Measurements from ENCODE around the gene NECTIN3. TPM values are rescaled to one million over a fixed set of nuclear protein-coding genes. Genes with fewer than 3 reads are reported as not detected.

NECTIN3 gene
- total RNA-seq, 2 experiments from 2014 or later = 3.9 to 4.8 TPM

GRCh38 chr3:111069974-111070771 is 1.4 kb upstream of the NECTIN3 start:
- Mint-ChIP-seq H3K4me1 (peaks cover 22% of the 10 kb centered on the region), H3K9me3 (no peaks in the 10 kb centered on the region), H3K27ac (peak overlapping the region; percentile 39), H3K36me3 (ENCODE audit: low read depth) (peaks cover 2% of the 10 kb centered on the region), H3K27me3 (peaks cover 52% of the 10 kb centered on the region), H3K4me3 (peak overlapping the region; percentile 83)
- DNase-seq = no peak
- POLR2A ChIA-PET = no interaction called here
- CTCF ChIA-PET = no interaction called here

- POLR2A ChIA-PET = no interaction called here
- peak overlapping the region; percentile 83 for H3K4me3 Mint-ChIP-seq
- peaks cover 22% of the 10 kb centered on the region for H3K4me1 Mint-ChIP-seq
- no peaks in the 10 kb centered on the region for H3K9me3 Mint-ChIP-seq
- DNase-seq = no peak
- H3K27ac Mint-ChIP-seq = peak overlapping the region; percentile 39
- H3K36me3 Mint-ChIP-seq (ENCODE audit: low read depth) = peaks cover 2% of the 10 kb centered on the region
- CTCF ChIA-PET = no interaction called here
- H3K27me3 Mint-ChIP-seq = peaks cover 58% of the 10 kb centered on the region
Measured at GRCh38 chr3:111070772-111071256, 802 bp upstream of the NECTIN3 start.

- peaks cover 61% of the 10 kb centered on the region for H3K27me3 Mint-ChIP-seq
- DNase-seq = peak; percentile 9
- ChIA-PET CTCF (no interaction called here), POLR2A (interaction anchor here (0.6 kb wide), 1 partner anchor 473 kb away, joined by 3 read pairs; no protein-coding TSS in a partner anchor)
- H3K36me3 Mint-ChIP-seq (ENCODE audit: low read depth) = peaks cover 2% of the 10 kb centered on the region
- peak overlapping the region; percentile 85 for H3K27ac Mint-ChIP-seq
- peaks cover 22% of the 10 kb centered on the region for H3K4me1 Mint-ChIP-seq
- H3K9me3 Mint-ChIP-seq = no peaks in the 10 kb centered on the region
- H3K4me3 Mint-ChIP-seq = peak overlapping the region; percentile 83
Measured at GRCh38 chr3:111072031-111072921, 660 bp downstream of the NECTIN3 start.

- Mint-ChIP-seq H3K27me3 (peaks cover 66% of the 10 kb centered on the region), H3K27ac (no peak overlapping the region), H3K4me1 (peaks cover 22% of the 10 kb centered on the region), H3K4me3 (peak overlapping the region; percentile 83), H3K9me3 (no peaks in the 10 kb centered on the region), H3K36me3 (ENCODE audit: low read depth) (peaks cover 2% of the 10 kb centered on the region)
- ChIA-PET CTCF (interaction anchor here (0.6 kb wide), 1 partner anchor 595 kb away, joined by 3 read pairs; no protein-coding TSS in a partner anchor), POLR2A (no interaction called here)
- no peak for DNase-seq
Measured at GRCh38 chr3:111073218-111073617, 1.6 kb downstream of the NECTIN3 start.

- Mint-ChIP-seq H3K27me3 (peaks cover 46% of the 10 kb centered on the region), H3K9me3 (no peaks in the 10 kb centered on the region), H3K4me1 (peaks cover 17% of the 10 kb centered on the region), H3K4me3 (no peak overlapping the region), H3K36me3 (ENCODE audit: low read depth) (no peaks in the 10 kb centered on the region), H3K27ac (no peak overlapping the region)
- POLR2A ChIA-PET = interaction anchor here (0.6 kb wide), 1 partner anchor 1495 kb away, joined by 3 read pairs; no protein-coding TSS in a partner anchor
- CTCF ChIA-PET = no interaction called here
- no peak for DNase-seq
Measured at GRCh38 chr3:111076732-111077131, 5.1 kb downstream of the NECTIN3 start.

GRCh38 chr3:111077369-111077768 is 5.8 kb downstream of the NECTIN3 start:
- Mint-ChIP-seq H3K27ac (no peak overlapping the region), H3K4me1 (peaks cover 17% of the 10 kb centered on the region), H3K36me3 (ENCODE audit: low read depth) (no peaks in the 10 kb centered on the region), H3K27me3 (peaks cover 46% of the 10 kb centered on the region), H3K4me3 (no peak overlapping the region), H3K9me3 (no peaks in the 10 kb centered on the region)
- DNase-seq = no peak
- POLR2A ChIA-PET = interaction anchor here (0.6 kb wide), 1 partner anchor 1495 kb away, joined by 3 read pairs; no protein-coding TSS in a partner anchor
- CTCF ChIA-PET = no interaction called here

- Mint-ChIP-seq H3K27me3 (peaks cover 15% of the 10 kb centered on the region), H3K36me3 (ENCODE audit: low read depth) (no peaks in the 10 kb centered on the region), H3K9me3 (no peaks in the 10 kb centered on the region), H3K27ac (no peak overlapping the region), H3K4me1 (no peaks in the 10 kb centered on the region), H3K4me3 (no peak overlapping the region)
- POLR2A ChIA-PET = no interaction called here
- CTCF ChIA-PET = interaction anchor here (0.5 to 1.3 kb wide), 3 partner anchors 12 to 409 kb away, joined by 3 read pairs; no protein-coding TSS in a partner anchor
- DNase-seq = no peak
Measured at GRCh38 chr3:111080413-111080812, 8.8 kb downstream of the NECTIN3 start.

- H3K9me3 Mint-ChIP-seq = no peaks in the 10 kb centered on the region
- H3K27me3 Mint-ChIP-seq = peaks cover 11% of the 10 kb centered on the region
- POLR2A ChIA-PET = no interaction called here
- H3K27ac Mint-ChIP-seq = no peak overlapping the region
- H3K4me1 Mint-ChIP-seq = no peaks in the 10 kb centered on the region
- CTCF ChIA-PET = interaction anchor here (0.5 to 1.3 kb wide), 3 partner anchors 13 to 408 kb away, joined by 3 read pairs; no protein-coding TSS in a partner anchor
- H3K36me3 Mint-ChIP-seq (ENCODE audit: low read depth) = no peaks in the 10 kb centered on the region
- no peak for DNase-seq
- H3K4me3 Mint-ChIP-seq = no peak overlapping the region
Measured at GRCh38 chr3:111081008-111081545, 9.5 kb downstream of the NECTIN3 start.

GRCh38 chr3:111084911-111085310 is 13.3 kb downstream of the NECTIN3 start:
- no peak overlapping the region for H3K4me3 Mint-ChIP-seq
- H3K9me3 Mint-ChIP-seq = no peaks in the 10 kb centered on the region
- H3K27ac Mint-ChIP-seq = no peak overlapping the region
- no peaks in the 10 kb centered on the region for H3K36me3 Mint-ChIP-seq (ENCODE audit: low read depth)
- DNase-seq = no peak
- POLR2A ChIA-PET = no interaction called here
- no peaks in the 10 kb centered on the region for H3K27me3 Mint-ChIP-seq
- CTCF ChIA-PET = no interaction called here
- H3K4me1 Mint-ChIP-seq = no peaks in the 10 kb centered on the region

GRCh38 chr3:111087924-111088469 is 16.4 kb downstream of the NECTIN3 start:
- no peaks in the 10 kb centered on the region for H3K27me3 Mint-ChIP-seq
- no peak overlapping the region for H3K4me3 Mint-ChIP-seq
- no peaks in the 10 kb centered on the region for H3K9me3 Mint-ChIP-seq
- no peak overlapping the region for H3K27ac Mint-ChIP-seq
- no peaks in the 10 kb centered on the region for H3K36me3 Mint-ChIP-seq (ENCODE audit: low read depth)
- ChIA-PET POLR2A (no interaction called here), CTCF (no interaction called here)
- H3K4me1 Mint-ChIP-seq = no peaks in the 10 kb centered on the region
- DNase-seq = no peak

GRCh38 chr3:111096487-111097209 is 25.0 kb downstream of the NECTIN3 start:
- POLR2A ChIA-PET = no interaction called here
- no peak overlapping the region for H3K4me3 Mint-ChIP-seq
- no peaks in the 10 kb centered on the region for H3K27me3 Mint-ChIP-seq
- H3K36me3 Mint-ChIP-seq (ENCODE audit: low read depth) = no peaks in the 10 kb centered on the region
- no peak overlapping the region for H3K27ac Mint-ChIP-seq
- H3K9me3 Mint-ChIP-seq = peaks cover 10% of the 10 kb centered on the region
- DNase-seq = no peak
- CTCF ChIA-PET = interaction anchor here (0.5 kb wide), 1 partner anchor 158 kb away, joined by 3 read pairs; no protein-coding TSS in a partner anchor
- no peaks in the 10 kb centered on the region for H3K4me1 Mint-ChIP-seq

- no peaks in the 10 kb centered on the region for H3K4me1 Mint-ChIP-seq
- H3K27ac Mint-ChIP-seq = no peak overlapping the region
- no peak overlapping the region for H3K4me3 Mint-ChIP-seq
- H3K9me3 Mint-ChIP-seq = no peaks in the 10 kb centered on the region
- peaks cover 17% of the 10 kb centered on the region for H3K27me3 Mint-ChIP-seq
- ChIA-PET POLR2A (no interaction called here), CTCF (no interaction called here)
- no peaks in the 10 kb centered on the region for H3K36me3 Mint-ChIP-seq (ENCODE audit: low read depth)
- DNase-seq = no peak
Measured at GRCh38 chr3:111103807-111104206, 32.2 kb downstream of the NECTIN3 start.
